Endothelial cell of umbilical vein (primary cell): Measurements from ENCODE around the gene ZCCHC9. TPM values are rescaled to one million over a fixed set of nuclear protein-coding genes. Genes with fewer than 3 reads are reported as not detected.
"Not testable (repeated sequence)": the region's sequence is repeated elsewhere in the genome, so short reads cannot be mapped to it uniquely, and the experiment has no call there.

Experiments
- BruUV-seq: library from RNA; stranded (reverse); fragments of 400-500 nt; replicated peaks from 2 replicates; lab custom pipeline; 2021; lab: Mats Ljungman, UMichigan
- CTCF ChIA-PET: fragments of 300-600, 350-600 bp; sonication (Branson Sonifier 250); formaldehyde crosslinking; loops from one replicate; lab custom pipeline; 2021; ENCODE audit warnings: antibody characterized with exemption, inconsistent platforms; lab: Charles Lee
- POLR2A ChIA-PET: fragments of 300-600, 350-600 bp; sonication (Branson Sonifier 250); formaldehyde crosslinking; loops from one replicate; lab custom pipeline; 2021; ENCODE audit warnings: antibody characterized with exemption, inconsistent platforms; lab: Charles Lee
- DNase-seq: peaks from one replicate; pipeline ENCODE4 v3.0.0-alpha.2; 2011; ENCODE audit warnings: low read depth, low spot score
- FAIRE-seq: peaks from 2 replicates; lab custom pipeline; 2011; peaks lifted over from hg19 to GRCh38; lab: Jason Lieb, UNC
- H2AFZ ChIP-seq: 2 replicates; pipeline ENCODE4 v1.6.0; 2012; ENCODE audit warnings: low read depth, low read length, control low read depth, inconsistent platforms
- H3K27ac ChIP-seq: 2 replicates; pipeline ENCODE4 v1.5.1; 2011; ENCODE audit warnings: low read depth, mild to moderate bottlenecking, control low read depth, low read length, moderate library complexity; ENCODE audit not compliant: insufficient read depth
- H3K27me3 ChIP-seq, 2 experiments: 2 replicates each; pipeline versions ENCODE4 v1.6.0 to v1.6.1; 2011; ENCODE audit warnings: low read length in 2 of 2, mixed read lengths in 1 of 2; ENCODE audit not compliant: control insufficient read depth in 2 of 2, insufficient read depth in 2 of 2
- H3K36me3 ChIP-seq, 2 experiments: 2 replicates in 1 of 2; 3 replicates in 1 of 2; pipeline ENCODE4 v1.5.1; 2011; ENCODE audit warnings: low read length in 2 of 2, mild to moderate bottlenecking in 1 of 2, moderate library complexity in 1 of 2; ENCODE audit not compliant: control insufficient read depth in 2 of 2, insufficient read depth in 2 of 2; ENCODE audit errors: extremely low read depth in 1 of 2
- H3K4me1 ChIP-seq: 3 replicates; pipeline ENCODE4 v1.5.1; 2011; ENCODE audit warnings: mild to moderate bottlenecking, low read length; ENCODE audit not compliant: control insufficient read depth, insufficient read depth; ENCODE audit errors: extremely low read depth
- H3K4me2 ChIP-seq: 2 replicates; pipeline ENCODE4 v1.6.1; 2011; ENCODE audit warnings: low read length, control low read depth, mixed read lengths; ENCODE audit not compliant: insufficient read depth
- H3K4me3 ChIP-seq, 3 experiments: fragments of 200-600 bp in 1 of 3; sonication (generic), shearing (Covaris generic) in 1 of 3; replicated peaks in 1 of 3; 2 replicates each; pipeline ENCODE4 v1.5.1; 2011 to 2016; ENCODE audit warnings: control low read depth in 3 of 3, low read length in 3 of 3, mild to moderate bottlenecking in 2 of 3, inconsistent platforms in 1 of 3, low read depth in 1 of 3, moderate library complexity in 1 of 3; ENCODE audit not compliant: insufficient read depth in 1 of 3
- H3K79me2 ChIP-seq: 2 replicates; pipeline ENCODE4 v1.6.0; 2012; ENCODE audit warnings: low read length, inconsistent platforms; ENCODE audit not compliant: control insufficient read depth, insufficient read depth
- H3K9ac ChIP-seq: replicated peaks from 2 replicates; pipeline ENCODE3; 2011; ENCODE audit warnings: low read length, control low read depth; ENCODE audit not compliant: insufficient read depth; ENCODE audit errors: extremely low read depth
- H3K9me1 ChIP-seq: replicated peaks from 3 replicates; pipeline ENCODE4 v1.6.0; 2011; ENCODE audit warnings: mild to moderate bottlenecking, low read length; ENCODE audit not compliant: control insufficient read depth, insufficient read depth; ENCODE audit errors: extremely low read depth
- H3K9me3 ChIP-seq: replicated peaks from 2 replicates; pipeline ENCODE4 v1.5.1; 2012; ENCODE audit warnings: low read length, inconsistent platforms; ENCODE audit not compliant: control insufficient read depth, insufficient read depth
- H4K20me1 ChIP-seq: replicated peaks from 2 replicates; pipeline ENCODE3; 2011; ENCODE audit warnings: mild to moderate bottlenecking, low read length; ENCODE audit not compliant: control insufficient read depth, insufficient read depth; ENCODE audit errors: extremely low read depth
- EZH2 ChIP-seq: IDR thresholded peaks from 2 replicates; pipeline ENCODE4 v1.6.1; 2012; ENCODE audit warnings: borderline replicate concordance, low read depth, mild to moderate bottlenecking, moderate library complexity, low read length, inconsistent platforms; ENCODE audit not compliant: severe bottlenecking
- FOS ChIP-seq: IDR thresholded peaks from 2 replicates; pipeline ENCODE4 v1.6.1; 2011; ENCODE audit warnings: mild to moderate bottlenecking, low read length, moderate library complexity, borderline replicate concordance; ENCODE audit not compliant: insufficient read depth
- JUN ChIP-seq: IDR thresholded peaks from 2 replicates; pipeline ENCODE4 v1.6.1; 2011; ENCODE audit warnings: borderline replicate concordance, low read depth; ENCODE audit not compliant: insufficient read length, insufficient read depth
- dilution Hi-C: fragments of 300-500 bp; cut with MboI; formaldehyde crosslinking; loops from one replicate; pipeline ENCODE4 v1.15.0; 2019; ENCODE audit warnings: low sequenced_read_pairs; ENCODE audit not compliant: extremely low pct_ligation_motif_present
- intact Hi-C: fragments of 100-400 bp; cut with micrococcal nuclease; formaldehyde crosslinking; loops from one replicate; pipeline ENCODE4 v1.10.0; 2022
- polyA plus RNA-seq, 4 experiments: library from polyadenylated mRNA; depleted of rRNA in 3 of 4; stranded (reverse) in 3 of 4; unstranded in 1 of 4; fragments of >200 nt; gene quantifications; 2 replicates each; pipeline versions ENCODE4 v1.2.1 to v1.2.3, GENCODE V29; 2011 to 2012; ENCODE audit warnings: missing spikeins in 1 of 4
- total RNA-seq: library from RNA; stranded (reverse); gene quantifications from 2 replicates; pipeline ENCODE4 v1.2.3, GENCODE V29; 2021

ZCCHC9 gene
- total and polyA plus RNA-seq, 2 donors (not counting 3 experiments of a cell fraction or from before 2014, with no cell fraction given): 6.8 to 23.9 TPM

- no peak for DNase-seq
- Histone ChIP-seq H3K36me3 (no peaks in the 10 kb centered on the region), H3K27ac (no peak overlapping the region), H3K9me3 (no peaks in the 10 kb centered on the region), H3K4me3 (no peak overlapping the region), H3K9me1 (no peaks in the 10 kb centered on the region), H3K4me2 (no peak overlapping the region), H3K79me2 (peaks cover 12% of the 10 kb centered on the region), H3K27me3 (no peaks in the 10 kb centered on the region), H2AFZ (no peak overlapping the region), H3K9ac (no peak overlapping the region), H3K4me1 (no peaks in the 10 kb centered on the region), H4K20me1 (no peaks in the 10 kb centered on the region)
- POLR2A ChIA-PET: no interaction called here
- no peak for TF ChIP-seq EZH2
- TF ChIP-seq JUN: no peak
- no peak for TF ChIP-seq FOS
- FAIRE-seq: no peak
- dilution Hi-C loops (no loop called here), intact Hi-C loops (no loop called here)
- BruUV-seq: no TSS peak
- CTCF ChIA-PET: no interaction called here
Observed at GRCh38 chr5:81292130-81292529, 9.3 kb upstream of the ZCCHC9 start.

GRCh38 chr5:81294021-81294420, 7.4 kb upstream of the ZCCHC9 start:
- H3K9me1 ChIP-seq, H4K20me1 ChIP-seq, intact Hi-C loops, H3K9me3 ChIP-seq, BruUV-seq, POLR2A ChIA-PET, H3K27ac ChIP-seq, H3K4me3 ChIP-seq, H2AFZ ChIP-seq, CTCF ChIA-PET, H3K27me3 ChIP-seq, FAIRE-seq, H3K4me1 ChIP-seq, H3K4me2 ChIP-seq, H3K36me3 ChIP-seq, H3K9ac ChIP-seq, DNase-seq, dilution Hi-C loops: not testable (repeated sequence)
- H3K79me2 ChIP-seq: peaks cover 12% of the 10 kb centered on the region
